RWPE2 (cell line): Measurements from ENCODE around the gene CCNJL.

Experiments
- ATAC-seq: fragments of 200-7000 bp; cut with Tn5 transposase; 3 replicates; pipeline ENCODE4 v1.9.1; 2021; ENCODE audit warnings: low read depth
- DNase-seq: peaks from one replicate; pipeline ENCODE4 v3.0.0-alpha.2; 2020; ENCODE audit warnings: low spot score
- H3K27ac ChIP-seq: fragments of 450-650 bp; 2 replicates; pipeline ENCODE4 v1.5.1; 2017; ENCODE audit warnings: mild to moderate bottlenecking; ENCODE audit not compliant: poor library complexity, severe bottlenecking
- H3K27me3 ChIP-seq: fragments of 250-450 bp; sonication (Bioruptor Pico); 2 replicates; pipeline ENCODE4 v1.5.1; 2021; ENCODE audit warnings: mild to moderate bottlenecking, moderate library complexity; ENCODE audit not compliant: insufficient read depth, poor library complexity, severe bottlenecking
- H3K36me3 ChIP-seq: fragments of 250-450 bp; sonication (Bioruptor Pico); 2 replicates; pipeline ENCODE4 v1.5.1; 2020; ENCODE audit warnings: low read depth, mild to moderate bottlenecking, moderate library complexity
- H3K4me1 ChIP-seq: fragments of 250-450 bp; sonication (Bioruptor Pico); 2 replicates; pipeline ENCODE4 v1.5.1; 2021; ENCODE audit warnings: mild to moderate bottlenecking, moderate library complexity; ENCODE audit not compliant: insufficient read depth, poor library complexity, severe bottlenecking
- H3K4me3 ChIP-seq: fragments of 250-450 bp; sonication (Bioruptor Pico); 2 replicates; pipeline ENCODE4 v1.5.1; 2021; ENCODE audit warnings: mild to moderate bottlenecking, moderate library complexity; ENCODE audit not compliant: severe bottlenecking
- H3K9me3 ChIP-seq: fragments of 250-450 bp; sonication (Bioruptor Pico); 2 replicates; pipeline ENCODE4 v1.5.1; 2021; ENCODE audit warnings: mild to moderate bottlenecking, moderate library complexity; ENCODE audit not compliant: severe bottlenecking
- CTCF ChIP-seq: fragments of 450-650 bp; IDR thresholded peaks from one replicate; pipeline ENCODE4 v1.5.1; 2017; ENCODE audit warnings: mild to moderate bottlenecking, moderate library complexity; ENCODE audit not compliant: poor library complexity, severe bottlenecking

Gene CCNJL

GRCh38 chr5:160333721-160334120 is 21.4 kb upstream of the CCNJL start:
- DNase-seq: peak; percentile 29
- peak; percentile 84 for ATAC-seq
- Histone ChIP-seq H3K27me3 (no peaks in the 10 kb centered on the region), H3K36me3 (no peaks in the 10 kb centered on the region), H3K4me3 (no peak overlapping the region), H3K27ac (no peak overlapping the region), H3K9me3 (no peaks in the 10 kb centered on the region), H3K4me1 (peaks cover 10% of the 10 kb centered on the region)
- no peak for TF ChIP-seq CTCF

- Histone ChIP-seq H3K27ac (no peak overlapping the region), H3K36me3 (no peaks in the 10 kb centered on the region), H3K9me3 (no peaks in the 10 kb centered on the region), H3K27me3 (no peaks in the 10 kb centered on the region), H3K4me3 (no peak overlapping the region), H3K4me1 (peaks cover 7% of the 10 kb centered on the region)
- DNase-seq (no peak), ATAC-seq (no peak)
- TF ChIP-seq CTCF: no peak
Observed at GRCh38 chr5:160330212-160330611, 17.8 kb upstream of the CCNJL start.

- Histone ChIP-seq H3K9me3 (no peaks in the 10 kb centered on the region), H3K4me1 (no peaks in the 10 kb centered on the region), H3K36me3 (no peaks in the 10 kb centered on the region), H3K4me3 (no peak overlapping the region), H3K27me3 (no peaks in the 10 kb centered on the region), H3K27ac (no peak overlapping the region)
- DNase-seq: no peak
- no peak for ATAC-seq
- TF ChIP-seq CTCF: no peak
Observed at GRCh38 chr5:160327818-160328217, 15.5 kb upstream of the CCNJL start.

GRCh38 chr5:160326981-160327380 is 14.6 kb upstream of the CCNJL start:
- H3K27ac ChIP-seq: no peak overlapping the region
- no peaks in the 10 kb centered on the region for H3K4me1 ChIP-seq
- H3K27me3 ChIP-seq: no peaks in the 10 kb centered on the region
- H3K4me3 ChIP-seq: no peak overlapping the region
- H3K36me3 ChIP-seq: no peaks in the 10 kb centered on the region
- DNase-seq (no peak), ATAC-seq (no peak)
- H3K9me3 ChIP-seq: no peaks in the 10 kb centered on the region
- no peak for TF ChIP-seq CTCF

- Histone ChIP-seq H3K4me1 (no peaks in the 10 kb centered on the region), H3K27me3 (no peaks in the 10 kb centered on the region), H3K36me3 (no peaks in the 10 kb centered on the region), H3K9me3 (no peaks in the 10 kb centered on the region), H3K4me3 (no peak overlapping the region), H3K27ac (no peak overlapping the region)
- no peak for TF ChIP-seq CTCF
- no peak for ATAC-seq
- DNase-seq: no peak
Observed at GRCh38 chr5:160325716-160326115, 13.4 kb upstream of the CCNJL start.
